Suprapubic skin (tissue), 3 donors: Measurements from ENCODE around the gene UGGT2.

Experiments used
- CTCF ChIP-seq, 2 donors: fragments of 200-600 bp in 1 of 2; fragments of 450-650 bp in 1 of 2; sonication (generic) in 1 of 2; IDR thresholded peaks; one replicate each; pipeline ENCODE4 v1.5.1; 2016 to 2019; ENCODE audit warnings: antibody characterized with exemption in 2 of 2, mild to moderate bottlenecking in 1 of 2, moderate library complexity in 1 of 2
- EP300 ChIP-seq: sonication (generic); formaldehyde crosslinking; IDR thresholded peaks from one replicate; pipeline ENCODE4 v1.6.1; 2017; ENCODE audit warnings: antibody characterized with exemption

GRCh38 chr13:95893861-95894260 is 159.3 kb downstream of the UGGT2 start:
- TF ChIP-seq CTCF (IDR thresholded peaks at IDR 0.05) (no peak), EP300 (no peak)
